ENCODE measurements around the gene GANC. TPM values are rescaled to one million over a fixed set of nuclear protein-coding genes. Genes with fewer than 3 reads are reported as not detected.

The GANC gene
- polyA plus RNA-seq, 3 donors, result 14.5 to 24.4 (median 21.1) TPM

GRCh38 chr15:42233107-42233506, 39.9 kb upstream of the GANC start:
- Histone ChIP-seq H3K27me3 (ENCODE audit: control insufficient read depth in 2 of 2, insufficient read depth in 2 of 2, low read length in 2 of 2) (no peaks in the 10 kb centered on the region), H4K20me1 (ENCODE audit: insufficient read depth, low read length) (peaks cover 25% of the 10 kb centered on the region), H2AFZ (ENCODE audit: insufficient read depth, low read depth, low read length, poor library complexity, severe bottlenecking) (no peak overlapping the region), H3K36me3 (replicated peaks in 1 of 2; ENCODE audit: control insufficient read depth in 1 of 2, insufficient read depth in 2 of 2, low read length in 2 of 2) (peaks cover 89 to 99% of the 10 kb centered on the region in 2 donors), H3K27ac (ENCODE audit: low read depth in 1 of 2, low read length in 2 of 2) (peak overlapping the region in 1 of 2 donors; percentile 22), H3K4me1 (ENCODE audit: control insufficient read depth in 1 of 2, insufficient read depth in 2 of 2, low read length in 2 of 2) (no peaks in the 10 kb centered on the region), H3K79me2 (ENCODE audit: insufficient read depth, low read length) (no peaks in the 10 kb centered on the region), H3K9ac (ENCODE audit: insufficient read depth, low read length, poor library complexity, severe bottlenecking) (no peak overlapping the region), H3K9me3 (replicated peaks in 1 of 2; ENCODE audit: control insufficient read depth in 1 of 2, insufficient read depth in 1 of 2, low read length in 2 of 2) (no peaks in the 10 kb centered on the region), H3K4me3 (replicated peaks in 1 of 3; ENCODE audit: low read depth in 2 of 3, low read length in 3 of 3) (no peak overlapping the region), H3K4me2 (replicated peaks; ENCODE audit: extremely low read depth, low read length, poor library complexity, severe bottlenecking) (no peak overlapping the region)
- H3K27ac Mint-ChIP-seq, result peak overlapping the region in 4 of 7 donors; percentile 10 to 71 (median 24)
- intact Hi-C loops (cut with micrococcal nuclease), result loop anchor here in 1 of 2 donors (10.0 kb wide), 1 partner anchor 192 kb away; no protein-coding TSS in a partner anchor
- no peak overlapping the region for H3K4me3 Mint-ChIP-seq
- H3K36me3 Mint-ChIP-seq, result peaks cover 73 to 97% of the 10 kb centered on the region in 2 donors
- no CpG with 5 or more reads among the region's 2 CpGs for WGBS (ENCODE audit: insufficient coverage)
- H3K4me1 Mint-ChIP-seq, result no peaks in the 10 kb centered on the region
- H3K9me3 Mint-ChIP-seq, result no peaks in the 10 kb centered on the region
- no peak for DNase-seq
- TF ChIP-seq CTCF (IDR thresholded peaks at IDR 0.05), result no peak
- no peaks in the 10 kb centered on the region for H3K27me3 Mint-ChIP-seq (ENCODE audit: low read depth in 3 of 3)

GRCh38 chr15:42239528-42240182, 33.3 kb upstream of the GANC start:
- Mint-ChIP-seq H3K4me1 (no peaks in the 10 kb centered on the region), H3K4me3 (no peak overlapping the region), H3K27ac (peak overlapping the region in 1 of 7 donors; percentile 2), H3K27me3 (ENCODE audit: low read depth in 3 of 3) (no peaks in the 10 kb centered on the region), H3K36me3 (peaks cover 56 to 85% of the 10 kb centered on the region in 2 donors), H3K9me3 (no peaks in the 10 kb centered on the region)
- Histone ChIP-seq H3K27ac (ENCODE audit: low read depth in 1 of 2, low read length in 2 of 2) (no peak overlapping the region), H4K20me1 (ENCODE audit: insufficient read depth, low read length) (peaks cover 23% of the 10 kb centered on the region), H3K36me3 (replicated peaks in 1 of 2; ENCODE audit: control insufficient read depth in 1 of 2, insufficient read depth in 2 of 2, low read length in 2 of 2) (peaks cover 80 to 90% of the 10 kb centered on the region in 2 donors), H3K79me2 (ENCODE audit: insufficient read depth, low read length) (peaks cover 6% of the 10 kb centered on the region), H3K4me1 (ENCODE audit: control insufficient read depth in 1 of 2, insufficient read depth in 2 of 2, low read length in 2 of 2) (no peaks in the 10 kb centered on the region), H3K4me3 (replicated peaks in 1 of 3; ENCODE audit: low read depth in 2 of 3, low read length in 3 of 3) (no peak overlapping the region), H3K9ac (ENCODE audit: insufficient read depth, low read length, poor library complexity, severe bottlenecking) (no peak overlapping the region), H2AFZ (ENCODE audit: insufficient read depth, low read depth, low read length, poor library complexity, severe bottlenecking) (no peak overlapping the region), H3K9me3 (replicated peaks in 1 of 2; ENCODE audit: control insufficient read depth in 1 of 2, insufficient read depth in 1 of 2, low read length in 2 of 2) (no peaks in the 10 kb centered on the region), H3K4me2 (replicated peaks; ENCODE audit: extremely low read depth, low read length, poor library complexity, severe bottlenecking) (no peak overlapping the region), H3K27me3 (ENCODE audit: control insufficient read depth in 2 of 2, insufficient read depth in 2 of 2, low read length in 2 of 2) (no peaks in the 10 kb centered on the region)
- TF ChIP-seq CTCF (IDR thresholded peaks at IDR 0.05), result no peak
- intact Hi-C loops (cut with micrococcal nuclease), result loop anchor here in 1 of 2 donors (10.0 kb wide), 1 partner anchor 185 kb away; no protein-coding TSS in a partner anchor
- DNase-seq, result no peak

Data from CD14-positive monocyte (primary cell).